GM23338 (cell line): Measurements from ENCODE around the gene DDX56.

Source experiments
- CREB1 ChIP-seq: fragments of 250-450 bp; sonication (Bioruptor Pico); IDR thresholded peaks from 2 replicates; pipeline ENCODE4 v1.5.0; 2020; ENCODE audit warnings: low read depth, mild to moderate bottlenecking, moderate library complexity
- EZH2 ChIP-seq: fragments of 200-600 bp; sonication (generic); IDR thresholded peaks from one replicate; pipeline ENCODE4 v1.8.0; 2017; ENCODE audit warnings: antibody characterized with exemption, mild to moderate bottlenecking, low read depth; ENCODE audit not compliant: unreplicated experiment
- EZH2phosphoT487 ChIP-seq: fragments of 200-600 bp; sonication (generic); IDR thresholded peaks from one replicate; pipeline ENCODE4 v1.8.1; 2018; ENCODE audit warnings: antibody characterized with exemption; ENCODE audit not compliant: unreplicated experiment
- JUNB ChIP-seq: IDR thresholded peaks from one replicate; pipeline ENCODE4 v1.6.1; 2016; ENCODE audit warnings: antibody characterized with exemption; ENCODE audit not compliant: unreplicated experiment
- POLR2AphosphoS5 ChIP-seq: IDR thresholded peaks from 2 replicates; pipeline ENCODE4 v1.6.1; 2016; ENCODE audit warnings: antibody characterized with exemption, low read depth
- TF ChIP-seq, protein P1 (sequence below), 2 experiments: fragments of 200-600 bp in 1 of 2; sonication (generic) in 1 of 2; conservative IDR thresholded peaks; 2 replicates each; pipeline versions ENCODE4 v1.5.1 to v1.6.1; 2016 to 2017; ENCODE audit warnings: antibody characterized with exemption in 2 of 2, low read depth in 2 of 2, mild to moderate bottlenecking in 2 of 2, moderate library complexity in 1 of 2
- TF ChIP-seq, protein P2 (sequence below): IDR thresholded peaks from one replicate; pipeline ENCODE4 v1.6.1; 2018; ENCODE audit warnings: antibody characterized with exemption; ENCODE audit not compliant: unreplicated experiment
- TF ChIP-seq, protein P3 (sequence below): IDR thresholded peaks from 2 replicates; pipeline ENCODE4 v1.6.1; 2016; ENCODE audit warnings: antibody characterized with exemption

DNA sequence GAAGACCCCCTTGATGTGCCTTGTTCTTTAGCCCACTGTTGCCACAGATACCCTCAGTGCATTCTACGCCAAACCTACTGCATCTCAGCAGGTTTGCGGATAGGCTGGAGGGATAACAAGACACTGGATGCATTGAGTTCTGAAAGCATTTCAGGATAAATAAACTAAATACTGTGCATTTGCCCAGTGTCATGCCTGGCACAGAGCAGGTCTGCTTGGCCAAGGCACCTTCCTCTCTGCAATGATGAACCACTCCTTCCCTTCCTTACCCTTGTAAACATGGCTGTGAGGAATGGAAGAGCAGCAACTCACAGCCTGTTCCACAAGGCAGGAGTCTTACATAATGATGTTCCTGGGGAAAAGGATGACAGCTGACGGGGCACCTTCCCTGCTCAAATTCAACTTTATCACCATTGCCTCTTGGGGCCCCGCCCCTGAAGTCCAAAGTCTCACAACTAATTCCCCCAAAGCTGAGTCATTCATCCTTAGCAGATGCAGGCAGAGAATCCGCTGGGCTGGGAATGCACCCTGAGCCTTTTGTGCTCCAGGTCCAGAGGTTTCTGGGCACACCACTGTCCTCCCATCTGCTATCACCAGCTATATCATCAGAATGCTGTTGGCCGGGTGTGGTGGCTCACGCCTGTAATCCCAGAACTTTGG, 11.6 kb downstream of the DDX56 start:
- TF ChIP-seq EZH2phosphoT487 = no peak
- TF ChIP-seq, protein P1, sequence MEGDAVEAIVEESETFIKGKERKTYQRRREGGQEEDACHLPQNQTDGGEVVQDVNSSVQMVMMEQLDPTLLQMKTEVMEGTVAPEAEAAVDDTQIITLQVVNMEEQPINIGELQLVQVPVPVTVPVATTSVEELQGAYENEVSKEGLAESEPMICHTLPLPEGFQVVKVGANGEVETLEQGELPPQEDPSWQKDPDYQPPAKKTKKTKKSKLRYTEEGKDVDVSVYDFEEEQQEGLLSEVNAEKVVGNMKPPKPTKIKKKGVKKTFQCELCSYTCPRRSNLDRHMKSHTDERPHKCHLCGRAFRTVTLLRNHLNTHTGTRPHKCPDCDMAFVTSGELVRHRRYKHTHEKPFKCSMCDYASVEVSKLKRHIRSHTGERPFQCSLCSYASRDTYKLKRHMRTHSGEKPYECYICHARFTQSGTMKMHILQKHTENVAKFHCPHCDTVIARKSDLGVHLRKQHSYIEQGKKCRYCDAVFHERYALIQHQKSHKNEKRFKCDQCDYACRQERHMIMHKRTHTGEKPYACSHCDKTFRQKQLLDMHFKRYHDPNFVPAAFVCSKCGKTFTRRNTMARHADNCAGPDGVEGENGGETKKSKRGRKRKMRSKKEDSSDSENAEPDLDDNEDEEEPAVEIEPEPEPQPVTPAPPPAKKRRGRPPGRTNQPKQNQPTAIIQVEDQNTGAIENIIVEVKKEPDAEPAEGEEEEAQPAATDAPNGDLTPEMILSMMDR (conservative IDR thresholded peaks at IDR 0.05; ENCODE audit: low read depth in 2 of 2) = no peak
- no peak for TF ChIP-seq JUNB
- no peak for TF ChIP-seq POLR2AphosphoS5
- no peak for TF ChIP-seq CREB1
- no peak for TF ChIP-seq EZH2
- TF ChIP-seq, protein P2, sequence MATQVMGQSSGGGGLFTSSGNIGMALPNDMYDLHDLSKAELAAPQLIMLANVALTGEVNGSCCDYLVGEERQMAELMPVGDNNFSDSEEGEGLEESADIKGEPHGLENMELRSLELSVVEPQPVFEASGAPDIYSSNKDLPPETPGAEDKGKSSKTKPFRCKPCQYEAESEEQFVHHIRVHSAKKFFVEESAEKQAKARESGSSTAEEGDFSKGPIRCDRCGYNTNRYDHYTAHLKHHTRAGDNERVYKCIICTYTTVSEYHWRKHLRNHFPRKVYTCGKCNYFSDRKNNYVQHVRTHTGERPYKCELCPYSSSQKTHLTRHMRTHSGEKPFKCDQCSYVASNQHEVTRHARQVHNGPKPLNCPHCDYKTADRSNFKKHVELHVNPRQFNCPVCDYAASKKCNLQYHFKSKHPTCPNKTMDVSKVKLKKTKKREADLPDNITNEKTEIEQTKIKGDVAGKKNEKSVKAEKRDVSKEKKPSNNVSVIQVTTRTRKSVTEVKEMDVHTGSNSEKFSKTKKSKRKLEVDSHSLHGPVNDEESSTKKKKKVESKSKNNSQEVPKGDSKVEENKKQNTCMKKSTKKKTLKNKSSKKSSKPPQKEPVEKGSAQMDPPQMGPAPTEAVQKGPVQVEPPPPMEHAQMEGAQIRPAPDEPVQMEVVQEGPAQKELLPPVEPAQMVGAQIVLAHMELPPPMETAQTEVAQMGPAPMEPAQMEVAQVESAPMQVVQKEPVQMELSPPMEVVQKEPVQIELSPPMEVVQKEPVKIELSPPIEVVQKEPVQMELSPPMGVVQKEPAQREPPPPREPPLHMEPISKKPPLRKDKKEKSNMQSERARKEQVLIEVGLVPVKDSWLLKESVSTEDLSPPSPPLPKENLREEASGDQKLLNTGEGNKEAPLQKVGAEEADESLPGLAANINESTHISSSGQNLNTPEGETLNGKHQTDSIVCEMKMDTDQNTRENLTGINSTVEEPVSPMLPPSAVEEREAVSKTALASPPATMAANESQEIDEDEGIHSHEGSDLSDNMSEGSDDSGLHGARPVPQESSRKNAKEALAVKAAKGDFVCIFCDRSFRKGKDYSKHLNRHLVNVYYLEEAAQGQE = no peak
- TF ChIP-seq, protein P3, sequence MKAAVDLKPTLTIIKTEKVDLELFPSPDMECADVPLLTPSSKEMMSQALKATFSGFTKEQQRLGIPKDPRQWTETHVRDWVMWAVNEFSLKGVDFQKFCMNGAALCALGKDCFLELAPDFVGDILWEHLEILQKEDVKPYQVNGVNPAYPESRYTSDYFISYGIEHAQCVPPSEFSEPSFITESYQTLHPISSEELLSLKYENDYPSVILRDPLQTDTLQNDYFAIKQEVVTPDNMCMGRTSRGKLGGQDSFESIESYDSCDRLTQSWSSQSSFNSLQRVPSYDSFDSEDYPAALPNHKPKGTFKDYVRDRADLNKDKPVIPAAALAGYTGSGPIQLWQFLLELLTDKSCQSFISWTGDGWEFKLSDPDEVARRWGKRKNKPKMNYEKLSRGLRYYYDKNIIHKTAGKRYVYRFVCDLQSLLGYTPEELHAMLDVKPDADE = no peak
